ENCODE measurements around the gene CDK9.
"Not testable (repeated sequence)": the region's sequence is repeated elsewhere in the genome, so short reads cannot be mapped to it uniquely, and the experiment has no call there.

CDK9 gene

GRCh38 chr9:127828262-127829031 is 42.6 kb downstream of the CDK9 start:
- DNase-seq, result peak; percentile 25

DNA sequence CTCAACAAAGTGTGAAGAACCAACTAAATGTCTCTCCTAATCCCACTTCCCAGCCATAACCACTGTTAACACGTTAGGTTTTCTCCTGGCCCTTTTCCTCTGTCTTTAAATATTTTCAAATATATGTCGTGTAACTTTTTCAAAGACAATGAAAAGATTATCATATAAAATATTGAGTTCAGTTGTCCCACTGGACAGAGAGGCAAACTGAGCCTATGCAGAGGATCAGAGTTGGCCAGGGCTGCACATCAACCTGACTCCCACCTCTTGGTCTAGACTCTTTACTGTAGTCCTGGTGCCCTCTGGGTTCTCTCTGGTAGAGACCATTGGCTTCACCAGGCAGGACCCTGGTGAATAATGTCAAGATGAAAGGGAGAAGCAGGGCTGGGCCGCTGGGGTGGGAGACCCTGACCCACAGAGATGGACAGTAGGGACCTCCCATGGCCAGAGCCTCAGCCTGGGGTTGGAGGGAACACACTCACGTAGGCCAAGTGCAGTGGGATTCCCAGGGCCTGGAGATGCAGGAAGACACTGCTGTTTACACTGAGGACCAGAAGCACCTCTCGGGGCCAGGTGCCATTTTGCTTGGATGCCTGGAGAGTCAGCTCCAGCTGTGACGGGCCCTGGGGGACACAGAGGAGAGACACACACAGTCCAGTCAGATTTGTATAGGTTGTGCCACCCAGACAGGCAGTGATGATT is 43.5 kb downstream of the CDK9 start:
- DNase-seq, result no peak

- DNase-seq, result no peak
These were observed 46.4 kb downstream of the CDK9 start for GRCh38 chr9:127832248-127832647.

- no peak for DNase-seq
These were observed 47.7 kb downstream of the CDK9 start for GRCh38 chr9:127833555-127833954.

GRCh38 chr9:127835991-127836516 is 50.2 kb downstream of the CDK9 start:
- DNase-seq, result no peak

GRCh38 chr9:127836561-127836960 is 50.7 kb downstream of the CDK9 start:
- DNase-seq, result not testable (repeated sequence)

DNA sequence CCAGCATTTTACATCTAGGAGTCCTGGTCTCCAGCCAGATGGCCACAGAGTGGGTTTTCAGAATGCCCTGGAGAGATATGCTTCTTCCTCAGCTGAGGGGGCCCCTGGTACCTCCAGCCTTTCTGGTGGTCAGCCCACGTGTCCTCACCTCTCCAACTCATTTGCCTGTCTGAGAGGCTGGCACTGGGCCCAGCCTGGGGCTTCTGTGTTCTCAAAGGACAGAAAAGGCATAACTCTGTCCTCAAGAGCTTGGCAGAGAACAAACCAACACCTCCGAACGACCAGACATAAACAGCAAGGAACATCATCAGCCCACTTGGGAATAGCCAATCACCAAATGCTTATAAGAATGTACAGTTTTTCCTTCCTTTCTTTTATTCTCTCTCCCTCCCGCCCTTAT is 51.5 kb downstream of the CDK9 start:
- DNase-seq, result no peak

- DNase-seq, result no peak
These were observed 52.7 kb downstream of the CDK9 start for GRCh38 chr9:127838375-127839078.
